Activated T-cell treated with anti-CD3 and anti-CD28 coated beads, Interleukin-2, amount 50 U/mL, for 72 hours (primary cell): ENCODE measurements around the gene METAP2. TPM values are rescaled to one million over a fixed set of nuclear protein-coding genes. Genes with fewer than 3 reads are reported as not detected.
"Not testable (repeated sequence)": the region's sequence is repeated elsewhere in the genome, so short reads cannot be mapped to it uniquely, and the experiment has no call there.

Experiments
- ATAC-seq, 2 donors: fragments of 150-1000 bp; cut with Tn5 transposase; replicated peaks in 1 of 2; 2 replicates each; pipeline ENCODE4 v1.10.0; 2021; ENCODE audit warnings: moderate library complexity in 2 of 2, mild to moderate bottlenecking in 1 of 2
- DNase-seq, 2 donors: peaks; one replicate each; pipeline ENCODE4 v3.0.0; 2021 to 2022; ENCODE audit warnings: mixed read lengths in 1 of 2
- H3K27ac Mint-ChIP-seq: one replicate; pipeline ENCODE4 v1.8.0; 2022; ENCODE audit warnings: mild to moderate bottlenecking, moderate library complexity, mixed read lengths
- H3K27me3 Mint-ChIP-seq: one replicate; pipeline ENCODE4 v1.8.0; 2022; ENCODE audit warnings: low read depth, mixed read lengths
- H3K36me3 Mint-ChIP-seq, 2 donors: one replicate each; pipeline ENCODE4 v1.8.0; 2022; ENCODE audit warnings: mixed read lengths in 2 of 2, mild to moderate bottlenecking in 1 of 2; ENCODE audit not compliant: insufficient read depth in 2 of 2
- H3K4me1 Mint-ChIP-seq: one replicate; pipeline ENCODE4 v1.8.0; 2022; ENCODE audit warnings: low read depth, mixed read lengths
- H3K4me3 Mint-ChIP-seq, 2 donors: one replicate each; pipeline ENCODE4 v1.8.0; 2022; ENCODE audit warnings: mild to moderate bottlenecking in 2 of 2, mixed read lengths in 2 of 2, moderate library complexity in 2 of 2
- H3K9me3 Mint-ChIP-seq, 2 donors: one replicate each; pipeline ENCODE4 v1.8.0; 2022; ENCODE audit warnings: mixed read lengths in 2 of 2
- total RNA-seq, 2 donors: library from RNA; stranded (reverse); gene quantifications; one replicate each; pipeline ENCODE4 v1.2.3, GENCODE V29; 2022

Gene METAP2
- total RNA-seq, 2 donors from 2014 or later, result 93.9 to 118 TPM

GRCh38 chr12:95452501-95452900 lies 21.5 kb upstream of the METAP2 start:
- H3K36me3 Mint-ChIP-seq, H3K27ac Mint-ChIP-seq, H3K4me3 Mint-ChIP-seq, H3K4me1 Mint-ChIP-seq, DNase-seq, H3K9me3 Mint-ChIP-seq, ATAC-seq: not testable (repeated sequence)
- peaks cover 13% of the 10 kb centered on the region for H3K27me3 Mint-ChIP-seq

GRCh38 chr12:95453881-95454280 lies 20.1 kb upstream of the METAP2 start:
- H3K27me3 Mint-ChIP-seq, result peaks cover 11% of the 10 kb centered on the region
- H3K9me3 Mint-ChIP-seq, DNase-seq, H3K27ac Mint-ChIP-seq, H3K36me3 Mint-ChIP-seq, H3K4me3 Mint-ChIP-seq, ATAC-seq, H3K4me1 Mint-ChIP-seq: not testable (repeated sequence)

- H3K4me1 Mint-ChIP-seq, H3K27me3 Mint-ChIP-seq, H3K27ac Mint-ChIP-seq, H3K9me3 Mint-ChIP-seq, DNase-seq, H3K36me3 Mint-ChIP-seq, ATAC-seq, H3K4me3 Mint-ChIP-seq: not testable (repeated sequence)
Observed at GRCh38 chr12:95454780-95455215, 19.2 kb upstream of the METAP2 start.

GRCh38 chr12:95457605-95458004 lies 16.3 kb upstream of the METAP2 start:
- H3K36me3 Mint-ChIP-seq, H3K4me1 Mint-ChIP-seq, H3K9me3 Mint-ChIP-seq: not testable (repeated sequence)

GRCh38 chr12:95458761-95459160 lies 15.2 kb upstream of the METAP2 start:
- ATAC-seq, result no peak

More at GRCh38 chr12:95457605-95458004, 16.3 kb upstream of the METAP2 start:
- H3K4me3 Mint-ChIP-seq, DNase-seq, H3K27me3 Mint-ChIP-seq, ATAC-seq, H3K27ac Mint-ChIP-seq: not testable (repeated sequence)

GRCh38 chr12:95459310-95459709 lies 14.6 kb upstream of the METAP2 start:
- no peaks in the 10 kb centered on the region for H3K27me3 Mint-ChIP-seq
- H3K4me1 Mint-ChIP-seq, result no peaks in the 10 kb centered on the region
- DNase-seq (no peak), ATAC-seq (no peak)
- H3K9me3 Mint-ChIP-seq, result peaks cover 1 to 4% of the 10 kb centered on the region in 2 donors
- H3K27ac Mint-ChIP-seq, result no peak overlapping the region
- H3K4me3 Mint-ChIP-seq, result no peak overlapping the region
- H3K36me3 Mint-ChIP-seq, result peaks cover 8 to 9% of the 10 kb centered on the region in 2 donors

More at GRCh38 chr12:95458761-95459160, 15.2 kb upstream of the METAP2 start:
- no peaks in the 10 kb centered on the region for H3K4me1 Mint-ChIP-seq
- peaks cover 1 to 4% of the 10 kb centered on the region in 2 donors for H3K9me3 Mint-ChIP-seq
- peaks cover 8 to 9% of the 10 kb centered on the region in 2 donors for H3K36me3 Mint-ChIP-seq
- H3K27me3 Mint-ChIP-seq, result no peaks in the 10 kb centered on the region
- no peak overlapping the region for H3K4me3 Mint-ChIP-seq
- H3K27ac Mint-ChIP-seq, result no peak overlapping the region
- DNase-seq, result no peak

- no peak overlapping the region for H3K27ac Mint-ChIP-seq
- ATAC-seq, result no peak
- H3K4me1 Mint-ChIP-seq, result no peaks in the 10 kb centered on the region
- peaks cover 8 to 9% of the 10 kb centered on the region in 2 donors for H3K36me3 Mint-ChIP-seq
- no peak for DNase-seq
- no peak overlapping the region for H3K4me3 Mint-ChIP-seq
- peaks cover 1 to 4% of the 10 kb centered on the region in 2 donors for H3K9me3 Mint-ChIP-seq
- H3K27me3 Mint-ChIP-seq, result no peaks in the 10 kb centered on the region
Observed at GRCh38 chr12:95460105-95460504, 13.8 kb upstream of the METAP2 start.

GRCh38 chr12:95460896-95461295 lies 13.1 kb upstream of the METAP2 start:
- H3K27ac Mint-ChIP-seq, result no peak overlapping the region
- DNase-seq, result no peak
- no peak for ATAC-seq
- H3K9me3 Mint-ChIP-seq, result peaks cover 1 to 4% of the 10 kb centered on the region in 2 donors
- no peaks in the 10 kb centered on the region for H3K4me1 Mint-ChIP-seq
- H3K4me3 Mint-ChIP-seq, result no peak overlapping the region
- no peaks in the 10 kb centered on the region for H3K27me3 Mint-ChIP-seq
- peaks cover 7 to 8% of the 10 kb centered on the region in 2 donors for H3K36me3 Mint-ChIP-seq

- Mint-ChIP-seq H3K4me3 (no peak overlapping the region), H3K27me3 (no peaks in the 10 kb centered on the region), H3K9me3 (peaks cover 1 to 4% of the 10 kb centered on the region in 2 donors), H3K36me3 (peaks cover 6% of the 10 kb centered on the region in 2 donors), H3K27ac (no peak overlapping the region), H3K4me1 (no peaks in the 10 kb centered on the region)
- DNase-seq, result no peak
- no peak for ATAC-seq
Observed at GRCh38 chr12:95462081-95462480, 11.9 kb upstream of the METAP2 start.

GRCh38 chr12:95462551-95462950 lies 11.4 kb upstream of the METAP2 start:
- Mint-ChIP-seq H3K27me3 (no peaks in the 10 kb centered on the region), H3K4me3 (no peak overlapping the region), H3K9me3 (peaks cover 0 to 2% of the 10 kb centered on the region in 2 donors), H3K36me3 (peaks cover 5% of the 10 kb centered on the region in 2 donors), H3K4me1 (no peaks in the 10 kb centered on the region), H3K27ac (no peak overlapping the region)
- DNase-seq, result no peak
- ATAC-seq, result no peak

GRCh38 chr12:95463050-95463449 lies 10.9 kb upstream of the METAP2 start:
- H3K4me3 Mint-ChIP-seq, result no peak overlapping the region
- H3K36me3 Mint-ChIP-seq, result peaks cover under 1 to 3% of the 10 kb centered on the region in 2 donors
- DNase-seq (no peak), ATAC-seq (no peak)
- H3K27ac Mint-ChIP-seq, result no peak overlapping the region
- H3K27me3 Mint-ChIP-seq, result no peaks in the 10 kb centered on the region
- peaks cover 0 to under 1% of the 10 kb centered on the region in 2 donors for H3K9me3 Mint-ChIP-seq
- no peaks in the 10 kb centered on the region for H3K4me1 Mint-ChIP-seq

GRCh38 chr12:95463776-95464175 lies 10.2 kb upstream of the METAP2 start:
- not testable (repeated sequence) for H3K4me3 Mint-ChIP-seq

GRCh38 chr12:95465275-95465674 lies 8.7 kb upstream of the METAP2 start:
- DNase-seq, result no peak
- Mint-ChIP-seq H3K4me3 (no peak overlapping the region), H3K4me1 (no peaks in the 10 kb centered on the region), H3K9me3 (no peaks in the 10 kb centered on the region), H3K27me3 (no peaks in the 10 kb centered on the region), H3K36me3 (no peaks in the 10 kb centered on the region), H3K27ac (no peak overlapping the region)
- no peak for ATAC-seq

More at GRCh38 chr12:95463776-95464175, 10.2 kb upstream of the METAP2 start:
- not testable (repeated sequence) for H3K36me3 Mint-ChIP-seq, H3K4me1 Mint-ChIP-seq, H3K27me3 Mint-ChIP-seq, DNase-seq, ATAC-seq, H3K9me3 Mint-ChIP-seq, H3K27ac Mint-ChIP-seq

GRCh38 chr12:95470300-95470699 lies 3.7 kb upstream of the METAP2 start:
- H3K4me1 Mint-ChIP-seq, result peaks cover 16% of the 10 kb centered on the region
- DNase-seq, result no peak
- no peaks in the 10 kb centered on the region for H3K9me3 Mint-ChIP-seq
- no peak overlapping the region for H3K4me3 Mint-ChIP-seq
- H3K27me3 Mint-ChIP-seq, result no peaks in the 10 kb centered on the region
- peaks cover 6 to 7% of the 10 kb centered on the region in 2 donors for H3K36me3 Mint-ChIP-seq
- no peak overlapping the region for H3K27ac Mint-ChIP-seq
- ATAC-seq, result no peak
